ENCODE data around the gene VWA5B1. TPM values are rescaled to one million over a fixed set of nuclear protein-coding genes. Genes with fewer than 3 reads are reported as not detected.

VWA5B1 gene
- total and polyA plus RNA-seq, 2 donors (not counting 3 experiments of a cell fraction or from before 2014, with no cell fraction given) = not detected

DNA sequence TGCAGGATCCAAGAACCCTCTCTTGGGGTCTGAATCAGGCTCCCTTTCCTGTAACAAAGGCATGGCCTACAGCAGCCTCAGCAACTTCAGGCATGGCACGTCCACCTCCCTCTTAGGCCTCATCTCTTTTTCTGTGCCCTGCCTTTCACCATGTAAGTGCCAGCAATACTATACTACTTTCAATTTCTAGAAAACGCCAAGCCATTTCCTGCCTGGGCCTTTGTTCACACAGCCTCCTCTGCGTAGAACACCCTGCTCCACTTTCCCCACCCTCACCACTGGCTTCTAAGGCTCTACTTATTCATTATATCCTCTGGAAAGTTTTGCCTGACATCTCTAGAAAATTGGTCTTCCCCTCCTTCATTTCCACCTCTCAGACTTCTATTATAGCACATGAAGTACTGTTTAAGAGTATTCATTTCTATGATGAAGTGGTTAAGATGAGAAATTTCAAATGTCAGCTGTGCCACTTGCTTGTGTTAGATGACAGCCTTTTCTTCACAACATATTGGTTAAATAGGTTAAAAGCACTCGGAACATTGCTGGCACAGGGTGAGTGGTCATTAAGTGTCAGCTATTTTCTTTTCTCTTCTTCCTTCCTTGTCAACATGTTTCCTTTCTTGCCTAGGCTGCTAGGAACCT lies 41.6 kb upstream of the VWA5B1 start:
- TF ChIP-seq GATA2 (IDR thresholded peaks at IDR 0.05; ENCODE audit: insufficient read depth, insufficient read length, low read depth, low read length) = no peak
- no peak for TF ChIP-seq EZH2 (IDR thresholded peaks at IDR 0.05; ENCODE audit: borderline replicate concordance, low read depth, low read length, severe bottlenecking)
- no peak for TF ChIP-seq FOS (IDR thresholded peaks at IDR 0.05; ENCODE audit: borderline replicate concordance, insufficient read depth, low read length)
- no peak for TF ChIP-seq JUN (IDR thresholded peaks at IDR 0.05; ENCODE audit: borderline replicate concordance, insufficient read depth, insufficient read length, low read depth)
- TF ChIP-seq POLR2AphosphoS5 (IDR thresholded peaks at IDR 0.05; ENCODE audit: insufficient read depth, low read depth, low read length) = no peak
- TF ChIP-seq, protein P1, sequence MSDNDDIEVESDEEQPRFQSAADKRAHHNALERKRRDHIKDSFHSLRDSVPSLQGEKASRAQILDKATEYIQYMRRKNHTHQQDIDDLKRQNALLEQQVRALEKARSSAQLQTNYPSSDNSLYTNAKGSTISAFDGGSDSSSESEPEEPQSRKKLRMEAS (IDR thresholded peaks at IDR 0.05; ENCODE audit: insufficient read depth, insufficient read length) = no peak
- TF ChIP-seq MYC (IDR thresholded peaks at IDR 0.05; ENCODE audit: low read depth, low read length) = no peak
- TF ChIP-seq, protein P2, sequence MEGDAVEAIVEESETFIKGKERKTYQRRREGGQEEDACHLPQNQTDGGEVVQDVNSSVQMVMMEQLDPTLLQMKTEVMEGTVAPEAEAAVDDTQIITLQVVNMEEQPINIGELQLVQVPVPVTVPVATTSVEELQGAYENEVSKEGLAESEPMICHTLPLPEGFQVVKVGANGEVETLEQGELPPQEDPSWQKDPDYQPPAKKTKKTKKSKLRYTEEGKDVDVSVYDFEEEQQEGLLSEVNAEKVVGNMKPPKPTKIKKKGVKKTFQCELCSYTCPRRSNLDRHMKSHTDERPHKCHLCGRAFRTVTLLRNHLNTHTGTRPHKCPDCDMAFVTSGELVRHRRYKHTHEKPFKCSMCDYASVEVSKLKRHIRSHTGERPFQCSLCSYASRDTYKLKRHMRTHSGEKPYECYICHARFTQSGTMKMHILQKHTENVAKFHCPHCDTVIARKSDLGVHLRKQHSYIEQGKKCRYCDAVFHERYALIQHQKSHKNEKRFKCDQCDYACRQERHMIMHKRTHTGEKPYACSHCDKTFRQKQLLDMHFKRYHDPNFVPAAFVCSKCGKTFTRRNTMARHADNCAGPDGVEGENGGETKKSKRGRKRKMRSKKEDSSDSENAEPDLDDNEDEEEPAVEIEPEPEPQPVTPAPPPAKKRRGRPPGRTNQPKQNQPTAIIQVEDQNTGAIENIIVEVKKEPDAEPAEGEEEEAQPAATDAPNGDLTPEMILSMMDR (IDR thresholded peaks at IDR 0.05; ENCODE audit: extremely low read depth in 1 of 2, insufficient read depth in 1 of 2, low read depth in 1 of 2, low read length in 2 of 2) = no peak
- TF ChIP-seq POLR2A (IDR thresholded peaks at IDR 0.05; ENCODE audit: low read depth, low read length) = no peak
- H3K4me1 ChIP-seq (ENCODE audit: control insufficient read depth, extremely low read depth, insufficient read depth, low read length) = no peaks in the 10 kb centered on the region
- no peak overlapping the region for H2AFZ ChIP-seq (ENCODE audit: low read depth, low read length)
- FAIRE-seq (no peak), DNase-seq (ENCODE audit: low read depth, low spot score) (peak; percentile 6)
- dilution Hi-C loops (cut with MboI; ENCODE audit: extremely low pct_ligation_motif_present, low sequenced_read_pairs) = no loop called here
- H3K36me3 ChIP-seq (ENCODE audit: control insufficient read depth in 2 of 2, extremely low read depth in 1 of 2, insufficient read depth in 2 of 2, low read length in 2 of 2) = no peaks in the 10 kb centered on the region
- no peaks in the 10 kb centered on the region for H3K9me3 ChIP-seq (replicated peaks; ENCODE audit: control insufficient read depth, insufficient read depth, low read length)
- no peak overlapping the region for H3K27ac ChIP-seq (ENCODE audit: insufficient read depth, low read depth, low read length)
- H3K4me3 ChIP-seq (replicated peaks in 1 of 3; ENCODE audit: insufficient read depth in 1 of 3, low read depth in 1 of 3, low read length in 3 of 3) = no peak overlapping the region
- intact Hi-C loops (cut with micrococcal nuclease) = no loop called here
- no TSS peak for BruUV-seq (replicated peaks)
- H3K9me1 ChIP-seq (replicated peaks; ENCODE audit: control insufficient read depth, extremely low read depth, insufficient read depth, low read length) = no peaks in the 10 kb centered on the region
- H3K9ac ChIP-seq (replicated peaks; ENCODE audit: extremely low read depth, insufficient read depth, low read length) = no peak overlapping the region
- no peaks in the 10 kb centered on the region for H3K79me2 ChIP-seq (ENCODE audit: control insufficient read depth, insufficient read depth, low read length)
- no peak overlapping the region for H3K4me2 ChIP-seq (ENCODE audit: insufficient read depth, low read length)
- H4K20me1 ChIP-seq (replicated peaks; ENCODE audit: control insufficient read depth, extremely low read depth, insufficient read depth, low read length) = no peaks in the 10 kb centered on the region
- CTCF ChIA-PET = no interaction called here
- POLR2A ChIA-PET = no interaction called here
- H3K27me3 ChIP-seq (ENCODE audit: control insufficient read depth in 2 of 2, insufficient read depth in 2 of 2, low read length in 2 of 2) = peaks cover 0 to 6% of the 10 kb centered on the region in 2 experiments
